Osteocyte (in vitro differentiated cells): ENCODE results near the gene SPDYE2. TPM values are rescaled to one million over a fixed set of nuclear protein-coding genes. Genes with fewer than 3 reads are reported as not detected.
"Not testable (repeated sequence)": the region's sequence is repeated elsewhere in the genome, so short reads cannot be mapped to it uniquely, and the experiment has no call there.

Experiments
- DNase-seq: peaks from one replicate; pipeline ENCODE4 v3.0.0; 2021; ENCODE audit warnings: mixed read lengths; ENCODE audit not compliant: unreplicated experiment; ENCODE audit errors: extremely low spot score
- H3K27ac Mint-ChIP-seq: one replicate; pipeline ENCODE4 v1.8.0; 2021; ENCODE audit warnings: mild to moderate bottlenecking, mixed read lengths; ENCODE audit not compliant: unreplicated experiment
- H3K27me3 Mint-ChIP-seq: one replicate; pipeline ENCODE4 v1.8.0; 2021; ENCODE audit warnings: mixed read lengths; ENCODE audit not compliant: unreplicated experiment
- H3K36me3 Mint-ChIP-seq: one replicate; pipeline ENCODE4 v1.8.0; 2021; ENCODE audit warnings: mixed read lengths; ENCODE audit not compliant: unreplicated experiment
- H3K4me1 Mint-ChIP-seq: one replicate; pipeline ENCODE4 v1.8.0; 2021; ENCODE audit warnings: mixed read lengths; ENCODE audit not compliant: unreplicated experiment
- H3K4me3 Mint-ChIP-seq: one replicate; pipeline ENCODE4 v1.8.0; 2021; ENCODE audit warnings: mild to moderate bottlenecking, moderate library complexity, mixed read lengths; ENCODE audit not compliant: unreplicated experiment
- H3K9me3 Mint-ChIP-seq: one replicate; pipeline ENCODE4 v1.8.0; 2021; ENCODE audit warnings: mixed read lengths; ENCODE audit not compliant: unreplicated experiment
- long read RNA-seq: library from polyadenylated mRNA; unstranded; transcript quantifications from one replicate; pipeline ENCODE4 v2.0.0, GENCODE V29; 2021
- total RNA-seq: library from RNA; stranded (reverse); gene quantifications from 2 replicates; pipeline ENCODE4 v1.2.1, GENCODE V29; 2021

The SPDYE2 gene, protein sequence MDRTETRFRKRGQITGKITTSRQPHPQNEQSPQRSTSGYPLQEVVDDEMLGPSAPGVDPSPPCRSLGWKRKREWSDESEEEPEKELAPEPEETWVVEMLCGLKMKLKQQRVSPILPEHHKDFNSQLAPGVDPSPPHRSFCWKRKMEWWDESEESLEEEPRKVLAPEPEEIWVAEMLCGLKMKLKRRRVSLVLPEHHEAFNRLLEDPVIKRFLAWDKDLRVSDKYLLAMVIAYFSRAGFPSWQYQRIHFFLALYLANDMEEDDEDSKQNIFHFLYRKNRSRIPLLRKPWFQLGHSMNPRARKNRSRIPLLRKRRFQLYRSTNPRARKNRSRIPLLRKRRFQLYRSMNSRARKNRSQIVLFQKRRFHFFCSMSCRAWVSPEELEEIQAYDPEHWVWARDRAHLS
- not detected in 2 replicates for total RNA-seq
- long read RNA-seq, partial matches to known transcripts: 0 of 2 reads
- long read RNA-seq, other reads (novel, unspliced or antisense): 2 of 2 reads

DNA sequence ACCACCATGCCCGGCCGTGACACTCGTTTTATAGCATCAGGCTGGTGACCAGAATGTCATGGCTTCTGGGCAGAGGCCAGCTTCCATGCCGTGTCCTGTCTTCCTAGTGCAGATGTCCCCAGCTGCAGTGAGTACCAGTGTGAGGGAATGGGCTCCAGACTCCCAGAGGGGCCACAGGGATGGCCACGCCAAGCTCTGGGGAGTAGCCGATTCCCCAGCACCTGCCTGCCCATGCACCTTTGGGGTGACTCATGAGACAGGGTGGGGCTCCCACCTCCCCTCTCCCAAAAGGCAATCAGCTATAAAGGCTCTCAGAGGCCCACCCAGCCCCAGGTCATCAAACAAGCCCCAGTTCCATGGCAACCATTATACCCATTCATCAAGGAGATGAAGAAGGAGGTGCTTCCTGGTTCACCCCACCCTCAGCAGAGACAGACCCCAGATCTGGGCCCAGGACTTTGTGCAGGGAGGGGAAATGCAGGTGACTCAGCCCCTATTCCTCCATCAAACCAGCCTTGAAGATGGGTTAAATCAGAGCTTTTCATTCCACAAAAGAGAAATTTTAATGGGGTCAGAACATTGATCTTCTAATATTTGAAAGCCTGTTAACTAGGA lies at the start of gene SPDYE2:
TSS of gene SPDYE2 (plus strand) at position 419 of the 615 bp plus-strand sequence. CDS start 2,030 bp downstream, outside the sequence.
- not testable (repeated sequence) for H3K4me1 Mint-ChIP-seq, DNase-seq, H3K27ac Mint-ChIP-seq, H3K9me3 Mint-ChIP-seq, H3K27me3 Mint-ChIP-seq, H3K4me3 Mint-ChIP-seq, H3K36me3 Mint-ChIP-seq

DNA sequence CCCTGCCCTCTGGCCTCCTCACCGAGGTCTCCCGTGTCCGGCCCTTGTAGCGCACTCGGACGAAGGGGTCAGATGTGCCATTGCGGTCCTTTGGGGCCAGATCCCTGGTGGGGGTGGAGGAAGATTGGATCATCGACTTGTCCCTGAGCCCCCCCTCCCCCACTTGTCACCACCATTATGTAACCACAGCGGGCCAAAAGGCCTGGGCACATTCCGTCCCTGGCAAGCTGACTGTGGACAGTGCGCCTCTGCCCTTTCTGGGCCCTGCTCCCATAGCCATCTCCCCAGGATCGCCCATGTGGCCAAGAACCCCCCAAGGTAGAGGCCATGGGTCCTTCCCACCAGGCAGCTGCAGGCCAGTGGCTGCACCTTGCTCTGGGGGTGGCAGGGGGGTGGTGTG lies 47.9 kb upstream of the SPDYE2 start:
- H3K36me3 Mint-ChIP-seq, H3K27me3 Mint-ChIP-seq, H3K9me3 Mint-ChIP-seq, H3K4me3 Mint-ChIP-seq, H3K27ac Mint-ChIP-seq, DNase-seq, H3K4me1 Mint-ChIP-seq: not testable (repeated sequence)

DNA sequence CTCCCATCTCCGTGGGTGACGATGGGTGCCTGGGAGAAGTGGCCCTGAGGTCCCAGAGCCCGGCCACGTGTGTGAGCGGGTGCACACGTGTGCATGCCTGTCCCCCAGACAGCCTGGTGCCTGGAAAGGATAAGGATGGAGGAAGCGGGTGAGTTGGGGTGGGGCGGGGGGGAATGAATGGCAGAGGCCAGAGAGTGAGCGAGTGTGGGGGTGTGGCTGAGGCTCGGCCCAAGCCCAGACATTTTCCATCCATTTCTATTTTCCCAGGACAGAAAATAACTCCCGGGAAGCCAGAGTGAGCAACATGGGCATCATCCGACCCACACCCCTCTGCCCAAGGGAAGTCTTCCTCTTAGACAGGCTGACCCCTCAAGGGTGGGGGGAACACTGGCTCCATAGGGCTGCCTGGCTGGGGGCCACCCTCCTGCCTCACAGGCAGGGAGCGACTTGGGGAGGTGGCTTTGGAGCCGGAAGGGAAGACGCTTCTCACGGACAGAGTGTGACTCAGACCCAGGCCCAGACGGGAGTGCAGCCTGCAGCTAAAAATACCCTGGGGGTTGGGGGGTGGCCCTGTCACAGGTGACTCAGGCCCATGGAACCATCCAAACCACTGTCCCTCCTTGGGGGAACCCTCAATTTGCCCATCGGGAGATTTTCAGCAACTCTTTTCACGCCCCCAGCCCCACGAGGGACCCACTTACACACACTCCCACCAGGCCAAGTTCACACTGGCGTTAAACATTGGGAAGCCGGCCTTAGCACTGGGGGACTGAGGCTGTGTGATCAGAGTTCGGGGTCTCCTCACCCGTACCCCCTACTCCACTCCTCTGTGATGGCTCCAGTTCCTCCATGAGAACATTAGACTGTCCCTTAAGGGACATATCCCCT lies 45.5 kb upstream of the SPDYE2 start:
- not testable (repeated sequence) for H3K9me3 Mint-ChIP-seq, H3K4me1 Mint-ChIP-seq, H3K27me3 Mint-ChIP-seq, H3K27ac Mint-ChIP-seq, H3K36me3 Mint-ChIP-seq, H3K4me3 Mint-ChIP-seq
- peak; percentile 56 for DNase-seq

DNA sequence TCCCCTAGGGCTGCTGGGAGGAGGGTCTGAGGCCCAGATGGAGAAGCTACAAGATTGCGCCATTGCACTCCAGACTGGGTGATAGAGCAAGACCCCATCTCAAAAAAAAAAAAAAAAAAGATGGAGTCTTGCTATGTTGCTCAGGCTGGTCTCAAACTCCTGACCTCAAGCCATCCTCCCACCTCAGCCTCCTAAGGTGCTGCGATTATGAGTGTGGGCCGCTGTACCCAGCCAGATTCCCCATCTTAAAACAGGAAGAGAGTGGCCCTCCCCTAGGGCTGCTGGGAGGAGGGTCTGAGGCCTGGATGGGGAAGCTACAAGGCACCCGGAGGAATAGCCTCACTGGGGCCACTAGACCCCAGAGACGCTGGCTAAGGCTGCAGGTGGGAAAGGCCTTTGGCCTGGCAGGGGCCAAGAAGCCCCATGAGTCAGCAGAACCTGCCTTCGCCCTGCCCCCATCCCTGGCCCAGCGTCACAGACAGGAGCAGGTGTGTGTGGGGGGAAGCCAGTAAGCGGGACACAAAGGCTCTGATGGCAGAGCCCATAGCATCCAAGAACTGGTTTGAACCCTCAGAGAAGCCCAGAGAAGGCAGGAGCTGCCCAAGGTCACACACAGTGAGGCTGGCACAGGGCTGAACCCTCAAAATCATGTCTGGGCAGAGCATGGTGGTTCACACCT lies 43.5 kb upstream of the SPDYE2 start:
- H3K9me3 Mint-ChIP-seq, H3K36me3 Mint-ChIP-seq, H3K4me1 Mint-ChIP-seq: not testable (repeated sequence)

DNA sequence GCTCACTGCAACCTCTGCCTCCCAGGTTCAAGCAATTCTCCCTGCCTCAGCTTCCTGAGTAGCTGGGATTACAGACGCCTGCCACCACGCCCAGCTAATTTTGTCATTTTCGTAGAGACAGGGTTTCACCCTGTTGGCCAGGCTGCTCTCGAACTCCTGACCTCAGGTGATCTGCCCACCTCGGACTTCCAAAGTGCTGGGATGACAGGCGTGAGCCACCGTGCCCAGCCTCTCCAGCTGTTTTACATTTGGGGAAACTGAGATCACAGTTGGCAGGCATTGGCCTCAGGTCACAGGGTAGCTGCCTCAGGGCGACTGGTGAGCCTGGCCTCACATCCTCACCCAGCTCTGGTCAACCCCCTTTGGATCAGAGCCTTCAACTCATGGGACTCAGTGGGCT lies 40.5 kb upstream of the SPDYE2 start:
- H3K4me3 Mint-ChIP-seq, DNase-seq, H3K36me3 Mint-ChIP-seq, H3K9me3 Mint-ChIP-seq, H3K27me3 Mint-ChIP-seq, H3K27ac Mint-ChIP-seq, H3K4me1 Mint-ChIP-seq: not testable (repeated sequence)

More for the DNA sequence above, 43.5 kb upstream of the SPDYE2 start:
- not testable (repeated sequence) for H3K4me3 Mint-ChIP-seq, H3K27ac Mint-ChIP-seq, DNase-seq, H3K27me3 Mint-ChIP-seq

DNA sequence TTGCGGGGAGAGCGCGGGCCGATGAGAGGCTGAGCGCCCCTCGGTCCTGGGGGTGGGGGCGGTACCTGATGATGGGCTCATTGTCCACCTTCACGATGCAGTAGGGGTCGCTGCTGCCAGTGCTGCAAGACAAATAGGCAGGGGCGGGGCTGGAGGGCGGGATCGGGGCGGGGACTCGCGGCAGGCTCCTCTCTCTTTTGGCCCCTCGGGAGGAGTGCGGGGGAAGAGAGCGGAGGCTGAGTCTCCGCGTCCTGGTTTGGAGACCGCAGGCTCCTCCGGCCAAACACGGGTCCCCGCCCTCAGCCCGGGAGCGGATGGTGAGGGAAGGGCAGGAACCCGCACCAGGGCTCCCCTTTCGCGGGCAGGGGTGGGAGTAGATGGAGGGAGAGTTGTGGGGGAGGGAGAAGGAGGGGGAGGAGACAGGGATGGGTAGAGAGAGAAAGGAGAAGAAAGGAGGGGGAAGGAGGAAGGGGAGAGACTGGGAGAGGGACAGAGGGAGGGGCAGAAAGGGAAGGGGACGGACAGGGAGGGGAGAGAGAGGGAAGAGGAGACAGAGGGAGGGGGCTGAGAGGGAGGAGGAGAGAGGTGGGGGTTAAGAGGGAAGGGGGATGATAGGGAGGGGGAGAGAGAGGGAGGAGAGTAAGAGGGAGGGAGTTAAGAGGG lies 39.0 kb upstream of the SPDYE2 start:
- not testable (repeated sequence) for H3K4me3 Mint-ChIP-seq, H3K27me3 Mint-ChIP-seq, DNase-seq, H3K4me1 Mint-ChIP-seq, H3K36me3 Mint-ChIP-seq, H3K9me3 Mint-ChIP-seq, H3K27ac Mint-ChIP-seq

DNA sequence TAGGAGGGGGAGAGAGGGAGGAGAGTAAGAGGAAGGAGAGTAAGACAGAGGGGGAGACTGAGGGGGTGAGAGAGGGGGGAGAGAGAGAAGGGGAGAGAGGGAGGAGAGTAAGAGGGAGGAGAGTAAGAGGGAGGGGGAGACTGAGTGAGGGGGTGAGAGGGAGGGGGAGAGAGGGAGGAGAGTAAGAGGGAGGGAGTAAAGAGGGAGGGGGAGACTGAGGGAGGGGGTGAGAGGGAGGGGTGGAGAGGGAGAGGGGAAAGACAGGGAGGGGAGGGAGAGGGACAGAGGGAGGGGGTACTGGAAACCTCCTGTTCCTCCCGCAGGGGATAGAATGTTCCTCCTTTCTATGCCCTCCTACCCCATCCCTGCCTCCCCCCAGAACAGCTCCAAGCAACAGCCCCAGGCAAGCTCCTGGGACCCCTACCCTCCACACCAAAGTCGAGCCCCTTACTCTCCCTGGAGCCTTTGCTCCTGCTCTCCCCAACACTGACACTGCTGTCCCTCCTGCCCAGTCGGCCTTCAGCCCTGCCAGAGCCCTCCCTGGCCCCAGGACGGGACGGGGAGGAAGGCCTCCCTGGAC lies 38.3 kb upstream of the SPDYE2 start:
- not testable (repeated sequence) for H3K9me3 Mint-ChIP-seq, H3K4me1 Mint-ChIP-seq, H3K27me3 Mint-ChIP-seq, DNase-seq, H3K4me3 Mint-ChIP-seq, H3K27ac Mint-ChIP-seq, H3K36me3 Mint-ChIP-seq

DNA sequence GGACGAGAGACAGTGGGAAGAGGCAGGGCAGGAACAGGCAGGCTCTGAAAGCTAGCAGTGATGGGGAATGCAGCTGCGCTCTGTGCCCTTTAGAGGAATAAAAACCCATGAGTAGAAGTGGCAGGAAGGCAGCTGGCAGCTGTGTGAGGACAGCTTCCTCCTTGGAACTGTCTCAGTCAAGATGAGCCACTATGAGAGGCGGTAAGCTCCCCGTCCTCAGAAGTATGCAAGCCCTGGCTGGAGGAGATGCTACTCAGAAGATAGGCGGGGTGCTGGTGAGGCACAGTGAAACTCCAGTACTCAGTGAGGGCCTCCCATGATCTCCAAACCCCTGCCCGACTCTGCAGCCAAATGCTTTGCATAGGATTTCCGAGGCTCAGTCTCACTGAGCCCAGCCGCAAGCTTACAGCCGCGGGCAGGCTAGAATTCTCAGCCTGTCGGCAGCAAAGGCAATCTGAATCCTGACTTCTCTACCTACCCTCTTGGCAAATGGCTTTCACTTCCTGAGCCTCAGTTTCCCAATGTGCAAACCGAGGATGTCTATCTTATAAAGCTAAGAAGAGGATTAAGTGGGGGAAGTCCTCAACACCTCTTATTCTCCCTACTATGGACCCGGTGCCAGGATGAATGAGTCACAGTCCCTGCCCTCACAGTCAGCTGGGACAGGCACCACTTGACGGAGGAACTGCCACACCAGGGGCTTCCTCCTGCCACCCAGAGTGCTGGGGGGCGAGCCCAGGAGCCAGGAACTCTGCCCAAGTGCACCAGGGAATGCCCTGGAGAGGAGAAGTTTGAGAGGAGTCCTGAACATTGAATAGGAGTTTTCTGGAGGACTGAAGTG lies 35.9 kb upstream of the SPDYE2 start:
- DNase-seq, H3K36me3 Mint-ChIP-seq, H3K4me3 Mint-ChIP-seq, H3K27ac Mint-ChIP-seq, H3K4me1 Mint-ChIP-seq, H3K9me3 Mint-ChIP-seq, H3K27me3 Mint-ChIP-seq: not testable (repeated sequence)

DNA sequence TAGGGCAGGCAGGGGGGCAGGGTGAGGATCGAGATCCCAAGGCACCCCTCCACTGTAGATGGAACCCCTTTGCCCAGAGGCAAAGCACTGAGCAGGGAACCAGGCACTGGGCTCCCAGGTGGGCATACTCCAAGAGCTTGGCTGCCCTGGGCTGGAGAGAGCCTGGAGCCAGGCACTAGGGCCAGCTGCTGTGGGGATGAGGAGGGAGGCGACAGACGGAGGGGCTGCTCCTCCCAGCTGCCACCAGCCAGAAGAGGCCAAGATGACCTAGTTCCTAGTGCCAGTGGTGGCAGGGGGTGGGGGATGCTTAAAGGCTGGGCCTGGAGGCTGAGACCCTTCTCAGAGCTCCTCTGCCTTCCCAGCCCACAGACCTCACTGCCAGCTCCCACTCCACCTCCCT lies 35.1 kb upstream of the SPDYE2 start:
- not testable (repeated sequence) for DNase-seq, H3K9me3 Mint-ChIP-seq, H3K27me3 Mint-ChIP-seq, H3K36me3 Mint-ChIP-seq, H3K4me1 Mint-ChIP-seq, H3K27ac Mint-ChIP-seq, H3K4me3 Mint-ChIP-seq

DNA sequence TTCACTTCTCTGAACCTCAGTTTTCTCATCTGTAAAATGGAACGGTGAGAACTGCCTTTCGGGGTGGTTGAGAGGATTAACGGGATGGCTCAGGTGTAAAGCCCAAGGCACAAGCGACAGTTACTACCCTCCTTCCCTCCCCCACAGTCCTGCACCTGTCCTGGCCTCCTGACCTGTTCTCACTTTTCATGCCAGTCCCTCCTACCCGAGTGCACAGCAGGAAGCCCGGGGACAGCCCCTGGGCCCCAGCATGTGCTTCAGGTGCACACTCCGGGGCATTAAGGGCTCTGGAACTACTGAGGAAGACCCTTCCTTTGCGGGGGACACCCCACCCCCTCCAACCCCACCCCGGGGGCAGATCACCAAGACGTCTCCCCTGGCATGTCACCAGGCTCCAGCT lies 34.1 kb upstream of the SPDYE2 start:
- DNase-seq, H3K4me1 Mint-ChIP-seq, H3K27me3 Mint-ChIP-seq, H3K4me3 Mint-ChIP-seq, H3K27ac Mint-ChIP-seq, H3K9me3 Mint-ChIP-seq, H3K36me3 Mint-ChIP-seq: not testable (repeated sequence)
